HG03159 (cell line): ENCODE measurements around the gene DCHS1.

Experiments
- ATAC-seq: cut with Tn5 transposase; IDR thresholded peaks from one replicate; pipeline ENCODE4 v1.9.1; 2021; ENCODE audit warnings: mild to moderate bottlenecking, moderate library complexity; ENCODE audit not compliant: unreplicated experiment

Gene DCHS1

DNA sequence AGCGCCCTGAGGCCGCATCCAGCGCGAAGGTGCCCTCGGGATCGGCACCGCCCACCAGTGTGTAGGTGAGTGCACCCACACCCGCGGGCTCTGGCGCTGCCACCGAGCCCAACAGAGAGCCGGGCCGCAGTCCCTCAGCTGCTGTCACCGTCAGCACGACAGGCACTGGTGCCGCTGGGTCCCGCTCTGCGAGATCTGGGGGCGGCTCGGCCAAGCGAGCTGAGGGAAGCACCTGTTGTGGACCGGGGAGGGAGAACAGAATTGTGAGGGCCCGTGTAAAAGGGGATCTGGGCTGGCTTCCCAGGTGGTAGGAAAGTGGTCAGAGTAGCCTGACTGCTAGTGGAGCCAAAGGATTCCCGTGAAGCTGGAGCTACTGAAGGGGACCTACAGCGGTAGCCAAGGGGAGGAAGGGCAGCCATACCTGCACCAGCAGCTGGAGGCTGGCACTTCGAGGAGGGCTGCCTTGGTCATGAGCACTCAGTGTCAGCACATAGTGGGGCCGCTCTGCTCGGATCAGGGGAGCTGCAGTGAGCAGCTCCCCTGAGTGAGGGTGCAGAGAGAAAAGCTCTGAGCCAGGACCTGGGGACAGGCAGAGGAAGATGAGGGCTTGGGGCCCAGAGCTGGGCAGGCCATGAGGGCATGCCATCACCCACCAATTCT is 24.8 kb downstream of the DCHS1 start:
- no peak for ATAC-seq

- ATAC-seq = no peak
Observed at GRCh38 chr11:6629892-6630631, 25.5 kb downstream of the DCHS1 start.

DNA sequence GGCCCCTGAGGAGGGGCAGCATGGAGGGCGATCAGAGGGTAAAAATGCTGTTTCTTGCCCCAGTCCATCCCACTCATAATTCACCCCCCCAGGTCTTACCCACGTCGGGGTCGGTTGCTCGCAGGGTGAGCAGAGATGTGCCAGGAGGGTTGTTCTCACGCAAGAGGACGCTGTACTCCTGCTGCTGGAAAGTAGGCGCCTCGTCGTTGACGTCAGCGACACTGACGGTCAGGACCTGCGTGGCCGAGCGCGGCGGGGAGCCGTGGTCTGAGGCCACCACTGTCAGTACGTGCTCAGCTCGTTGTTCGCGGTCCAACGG is 26.1 kb downstream of the DCHS1 start:
- ATAC-seq = no peak

DNA sequence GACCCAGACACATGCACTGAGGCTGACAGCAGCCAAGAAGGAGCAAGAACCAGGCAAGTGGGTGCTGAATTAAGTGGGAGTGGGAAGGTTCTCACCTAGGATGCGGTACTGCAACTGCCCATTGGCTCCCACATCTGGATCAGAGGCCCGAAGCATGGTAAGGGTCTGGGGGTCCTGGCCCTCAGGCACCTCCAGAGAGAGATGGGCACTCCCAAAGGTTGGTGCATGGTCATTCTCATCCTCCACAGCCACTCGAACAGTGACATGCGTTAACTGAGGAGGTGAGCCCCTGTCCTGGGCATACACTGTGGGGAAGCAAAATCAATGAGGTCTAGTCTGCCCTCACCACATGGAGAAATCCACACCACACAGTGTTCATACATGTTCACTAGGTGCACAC is 27.1 kb downstream of the DCHS1 start:
- no peak for ATAC-seq

- ATAC-seq = peak; percentile 82
Observed at GRCh38 chr11:6627762-6628241, 27.8 kb downstream of the DCHS1 start.

DNA sequence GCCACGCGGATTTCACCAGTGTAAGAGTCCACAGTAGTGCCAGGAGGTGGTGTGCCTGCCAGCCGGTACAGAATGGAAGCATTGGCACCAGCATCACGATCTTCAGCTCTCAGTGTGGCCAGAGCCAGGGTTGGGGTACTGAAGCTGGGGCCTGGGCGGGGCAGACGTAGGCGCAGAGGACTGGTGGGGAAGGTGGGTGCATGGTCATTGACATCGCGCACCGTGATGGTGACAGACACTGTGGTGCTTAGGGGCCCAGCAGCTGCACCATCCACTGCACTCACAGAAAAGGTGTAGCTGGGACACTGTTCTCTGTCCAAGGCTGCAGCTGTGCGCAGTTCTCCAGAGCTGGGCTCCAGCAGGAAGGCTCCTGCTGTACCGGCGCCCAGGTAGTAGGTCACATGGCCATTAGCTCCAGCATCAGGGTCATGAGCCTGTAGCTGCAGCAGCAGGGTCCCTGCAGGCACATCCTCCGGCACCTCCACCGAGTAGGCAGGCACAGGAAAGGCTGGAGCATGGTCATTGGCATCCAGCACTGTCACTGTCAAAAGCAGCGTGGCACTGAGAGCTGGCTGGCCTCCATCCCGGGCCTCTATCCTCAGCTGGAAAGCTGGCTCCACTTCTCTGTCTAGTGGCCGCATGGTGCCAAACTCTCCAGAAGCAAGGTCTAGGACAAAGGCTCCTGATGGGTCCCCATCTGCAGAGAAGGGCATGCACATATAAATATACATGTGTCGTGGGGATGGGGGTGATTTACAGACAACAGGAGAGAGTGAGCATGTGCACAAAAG is 28.4 kb downstream of the DCHS1 start:
- ATAC-seq = no peak

DNA sequence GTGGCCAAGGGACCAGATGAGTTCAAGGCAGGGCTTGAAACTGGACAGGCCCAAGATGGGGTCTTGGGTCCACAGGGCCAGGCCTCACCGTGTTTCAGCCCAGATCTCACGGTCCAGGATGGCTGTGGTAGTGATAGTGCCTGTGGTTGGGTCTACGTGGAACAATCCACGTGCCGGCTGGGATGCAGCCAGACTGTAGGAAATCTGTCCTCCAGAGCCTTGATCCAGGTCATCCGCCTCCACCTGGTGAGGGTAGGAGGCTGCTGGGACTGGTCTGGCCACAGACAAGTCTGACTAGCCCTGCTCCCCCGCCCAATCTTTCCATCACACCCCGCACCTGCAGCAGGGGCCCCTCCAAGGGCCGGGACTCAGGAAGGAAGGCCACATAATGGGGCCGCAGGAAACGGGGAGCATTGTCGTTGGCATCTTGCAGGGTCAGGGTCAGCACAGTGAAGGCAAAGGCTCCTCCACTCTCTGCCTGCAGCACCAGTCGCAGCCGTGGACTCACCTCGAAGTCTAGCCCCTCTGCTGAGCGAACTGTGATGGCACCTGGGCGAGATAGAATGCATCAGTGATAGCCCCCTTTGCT is 29.7 kb downstream of the DCHS1 start:
- no peak for ATAC-seq

- no peak for ATAC-seq
Observed at GRCh38 chr11:6625156-6625831, 30.3 kb downstream of the DCHS1 start.

DNA sequence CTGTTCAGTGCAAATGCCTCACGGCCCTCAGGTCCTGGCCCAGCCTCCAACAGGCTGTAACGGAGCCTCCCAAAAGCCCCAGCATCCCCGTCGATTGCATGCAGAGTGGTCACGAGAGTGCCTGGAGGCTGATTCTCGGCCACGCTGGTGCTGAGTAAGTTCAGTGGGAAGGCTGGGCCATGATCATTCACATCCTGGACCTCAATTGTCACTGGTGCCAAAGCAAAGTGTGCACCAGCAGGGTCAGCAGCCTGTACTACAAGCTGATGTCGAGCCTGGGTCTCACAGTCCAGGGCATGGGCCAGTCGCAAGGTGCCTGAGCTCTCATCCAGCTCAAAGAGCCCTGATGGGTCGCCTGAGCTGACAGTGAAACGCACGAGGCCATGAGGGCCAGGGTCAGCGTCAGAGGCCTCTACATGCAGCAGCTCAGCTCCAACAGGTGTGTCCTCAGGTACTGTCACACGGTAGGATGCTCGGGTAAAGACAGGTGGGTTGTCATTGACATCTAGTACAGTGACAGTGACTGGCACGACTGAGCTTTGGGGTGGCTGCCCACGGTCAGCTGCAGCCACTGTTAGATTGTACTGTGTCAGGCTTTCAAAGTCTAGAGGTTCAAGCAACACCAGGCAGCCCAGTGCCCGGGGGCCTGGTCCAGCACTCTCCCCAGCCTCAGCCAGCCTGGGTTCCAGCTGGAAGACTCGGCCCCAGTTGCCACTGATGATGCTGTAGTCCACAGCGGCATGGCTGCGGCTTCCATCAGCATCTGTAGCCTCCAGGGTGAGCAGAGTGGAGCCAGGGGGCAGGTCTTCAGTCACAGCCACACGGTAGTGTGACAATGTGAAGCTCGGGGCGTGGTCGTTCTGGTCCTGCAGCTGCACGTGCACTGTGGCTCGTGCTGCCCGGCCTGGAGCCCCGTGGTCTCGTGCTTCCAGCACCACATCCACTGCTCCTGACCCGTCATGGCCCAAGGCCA is 31.9 kb downstream of the DCHS1 start:
- ATAC-seq = no peak

- ATAC-seq = no peak
Observed at GRCh38 chr11:6622261-6623171, 33.1 kb downstream of the DCHS1 start.

GRCh38 chr11:6621711-6622211 is 33.8 kb downstream of the DCHS1 start:
- no peak for ATAC-seq

DNA sequence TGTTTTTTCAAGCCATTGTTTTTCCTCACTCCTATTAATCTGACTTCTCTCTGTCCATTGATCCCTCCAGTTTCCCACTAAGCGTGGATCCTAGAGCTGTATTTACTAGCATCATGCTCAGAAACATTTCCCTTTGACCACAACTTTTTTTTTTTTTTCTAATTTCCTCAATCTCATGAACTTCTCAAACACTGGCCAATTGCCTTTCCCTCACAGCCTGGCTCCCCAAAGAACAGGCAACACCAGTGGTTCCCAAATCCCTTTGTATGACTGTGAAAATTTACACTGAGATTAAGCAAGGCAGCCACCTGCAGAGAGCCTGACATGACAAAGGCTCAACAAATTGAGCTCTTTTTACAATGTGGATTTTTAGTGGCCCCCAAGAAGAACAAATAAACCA is 35.0 kb downstream of the DCHS1 start:
- no peak for ATAC-seq

GRCh38 chr11:6619004-6619745 is 36.4 kb downstream of the DCHS1 start, which contains the start of gene TPP1:
Gene TPP1 (minus strand): TSS chr11:6619422. CDS start chr11:6619400, 22 bp downstream.
- peak; percentile 99 for ATAC-seq

DNA sequence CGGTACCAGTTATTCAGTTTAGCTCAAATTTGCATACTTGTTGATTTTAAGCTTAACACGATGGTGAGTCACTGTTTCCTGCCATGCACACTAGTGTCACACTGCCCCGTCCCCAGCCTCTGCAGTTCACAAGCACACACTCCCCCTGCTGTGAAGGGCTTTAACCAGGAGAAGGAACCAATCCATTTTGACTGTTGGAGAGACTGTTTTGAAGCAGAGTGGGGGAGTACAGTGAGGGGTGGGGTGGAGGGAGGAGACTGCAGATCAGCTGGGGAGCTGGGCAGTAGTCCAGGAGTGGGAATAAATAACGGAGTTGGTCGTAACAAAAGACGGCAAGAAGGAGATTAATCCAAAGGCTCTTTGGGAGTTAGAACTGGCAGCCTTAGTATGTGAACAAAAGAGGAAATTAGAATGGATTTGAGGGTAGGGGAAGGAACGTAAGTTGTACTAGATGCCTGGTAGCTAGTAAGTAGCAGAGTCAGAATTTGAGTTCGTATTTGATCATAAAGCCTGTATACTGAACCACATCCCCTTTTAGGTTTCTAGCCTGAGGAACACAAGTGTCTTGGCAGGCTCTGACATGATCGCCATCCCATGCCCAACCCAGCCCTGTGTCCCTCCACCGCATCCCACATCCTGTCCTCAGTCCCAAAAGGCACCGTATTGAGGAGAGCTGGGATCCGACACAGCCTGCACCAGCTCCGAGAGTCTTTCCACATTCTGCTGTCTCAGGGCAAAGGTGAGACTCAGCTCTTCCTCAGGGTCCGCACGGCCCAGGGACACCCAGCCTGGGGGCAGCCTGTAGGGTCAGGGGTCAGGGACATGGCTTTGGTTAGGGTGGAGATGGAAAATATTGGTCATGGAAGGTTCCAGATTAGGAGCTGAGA is 37.2 kb downstream of the DCHS1 start:
- ATAC-seq = no peak

GRCh38 chr11:6617315-6617781 is 38.3 kb downstream of the DCHS1 start:
- no peak for ATAC-seq

- ATAC-seq = no peak
Observed at GRCh38 chr11:6616596-6617250, 38.9 kb downstream of the DCHS1 start.
